Astrocyte (in vitro differentiated cells and primary cell): ENCODE data around the gene CTLA4. TPM values are rescaled to one million over a fixed set of nuclear protein-coding genes. Genes with fewer than 3 reads are reported as not detected.

Experiments used
- DNase-seq: peaks from one replicate; pipeline ENCODE4 v3.0.0-alpha.2; 2010; ENCODE audit warnings: low read depth
- FAIRE-seq: peaks from 2 replicates; lab custom pipeline; 2011; peaks lifted over from hg19 to GRCh38; lab: Jason Lieb, UNC
- H2AFZ ChIP-seq: 2 replicates; pipeline ENCODE4 v1.6.0; 2012; ENCODE audit warnings: low read depth, low read length, inconsistent platforms
- H3K27ac ChIP-seq: 2 replicates; pipeline ENCODE4 v1.5.1; 2011; ENCODE audit warnings: low read depth, low read length, inconsistent platforms
- H3K27me3 ChIP-seq: 2 replicates; pipeline ENCODE4 v1.6.0; 2011; ENCODE audit warnings: low read length, inconsistent platforms; ENCODE audit not compliant: insufficient read depth
- H3K36me3 ChIP-seq: 2 replicates; pipeline ENCODE4 v1.5.1; 2011; ENCODE audit warnings: low read length, inconsistent platforms; ENCODE audit not compliant: insufficient read depth
- H3K4me1 ChIP-seq: 2 replicates; pipeline ENCODE4 v1.5.1; 2011; ENCODE audit warnings: low read length, inconsistent platforms; ENCODE audit not compliant: insufficient read depth
- H3K4me2 ChIP-seq: 2 replicates; pipeline ENCODE4 v1.6.0; 2012; ENCODE audit warnings: low read length, inconsistent platforms
- H3K4me3 ChIP-seq: 2 replicates; pipeline ENCODE4 v1.5.1; 2011; ENCODE audit warnings: low read depth, mild to moderate bottlenecking, low read length, inconsistent platforms; ENCODE audit not compliant: insufficient read depth
- H3K79me2 ChIP-seq: 2 replicates; pipeline ENCODE4 v1.6.0; 2012; ENCODE audit warnings: mild to moderate bottlenecking, low read length, inconsistent platforms; ENCODE audit not compliant: insufficient read depth
- H3K9ac ChIP-seq: 2 replicates; pipeline ENCODE4 v1.6.0; 2012; ENCODE audit warnings: mild to moderate bottlenecking, low read length, inconsistent platforms
- H3K9me3 ChIP-seq: 2 replicates; pipeline ENCODE4 v1.5.1; 2012; ENCODE audit warnings: low read depth, mild to moderate bottlenecking, low read length, inconsistent platforms; ENCODE audit not compliant: insufficient read depth
- H4K20me1 ChIP-seq: 2 replicates; pipeline ENCODE4 v1.6.0; 2012; ENCODE audit warnings: low read length, inconsistent platforms; ENCODE audit not compliant: insufficient read depth
- H3K27ac Mint-ChIP-seq: one replicate; pipeline ENCODE4 v1.8.0; 2021; ENCODE audit warnings: mild to moderate bottlenecking, mixed read lengths; ENCODE audit not compliant: unreplicated experiment
- H3K27me3 Mint-ChIP-seq: one replicate; pipeline ENCODE4 v1.8.0; 2021; ENCODE audit warnings: low read depth, mixed read lengths; ENCODE audit not compliant: unreplicated experiment
- H3K36me3 Mint-ChIP-seq: one replicate; pipeline ENCODE4 v1.8.0; 2021; ENCODE audit warnings: low read depth, mixed read lengths; ENCODE audit not compliant: unreplicated experiment
- H3K4me1 Mint-ChIP-seq: one replicate; pipeline ENCODE4 v1.8.0; 2021; ENCODE audit warnings: low read depth, mixed read lengths; ENCODE audit not compliant: unreplicated experiment
- H3K4me3 Mint-ChIP-seq: one replicate; pipeline ENCODE4 v1.8.0; 2021; ENCODE audit warnings: mild to moderate bottlenecking, moderate library complexity, mixed read lengths; ENCODE audit not compliant: unreplicated experiment
- H3K9me3 Mint-ChIP-seq: one replicate; pipeline ENCODE4 v1.8.0; 2021; ENCODE audit warnings: mild to moderate bottlenecking, mixed read lengths; ENCODE audit not compliant: unreplicated experiment
- CTCF ChIP-seq: IDR thresholded peaks from 2 replicates; pipeline ENCODE4 v1.5.1; 2011; ENCODE audit warnings: low read depth, mild to moderate bottlenecking, inconsistent platforms, low read length, moderate library complexity; ENCODE audit not compliant: insufficient read depth
- EZH2 ChIP-seq: IDR thresholded peaks from 2 replicates; pipeline ENCODE4 v1.6.1; 2012; ENCODE audit warnings: mild to moderate bottlenecking, low read length, inconsistent platforms; ENCODE audit not compliant: insufficient read depth
- total RNA-seq: library from RNA; stranded (reverse); gene quantifications from 2 replicates; pipeline ENCODE4 v1.2.1, GENCODE V29; 2021

The CTLA4 gene
- total RNA-seq, 1 donor from 2014 or later, result not detected

- H3K4me3 Mint-ChIP-seq, result no peak overlapping the region
- no peak overlapping the region for H3K27ac Mint-ChIP-seq
- Histone ChIP-seq H3K9ac (no peak overlapping the region), H3K4me2 (no peak overlapping the region), H4K20me1 (no peaks in the 10 kb centered on the region), H3K79me2 (no peaks in the 10 kb centered on the region), H2AFZ (no peak overlapping the region), H3K27ac (no peak overlapping the region), H3K4me3 (no peak overlapping the region), H3K4me1 (no peaks in the 10 kb centered on the region), H3K27me3 (no peaks in the 10 kb centered on the region), H3K9me3 (no peaks in the 10 kb centered on the region), H3K36me3 (no peaks in the 10 kb centered on the region)
- H3K9me3 Mint-ChIP-seq, result no peaks in the 10 kb centered on the region
- peaks cover 4% of the 10 kb centered on the region for H3K4me1 Mint-ChIP-seq
- no peak for DNase-seq
- TF ChIP-seq CTCF (no peak), EZH2 (no peak)
- no peaks in the 10 kb centered on the region for H3K36me3 Mint-ChIP-seq
- peak; percentile 29 for FAIRE-seq
- H3K27me3 Mint-ChIP-seq, result peaks cover 9% of the 10 kb centered on the region
These were observed 47.1 kb downstream of the CTLA4 start for GRCh38 chr2:203914546-203915182.

GRCh38 chr2:203915256-203915655 is 47.7 kb downstream of the CTLA4 start:
- H3K4me1 Mint-ChIP-seq, result peaks cover 4% of the 10 kb centered on the region
- H3K4me1 ChIP-seq, result no peaks in the 10 kb centered on the region
- H3K9me3 ChIP-seq, result no peaks in the 10 kb centered on the region
- H3K27me3 Mint-ChIP-seq, result peaks cover 9% of the 10 kb centered on the region
- H3K27ac Mint-ChIP-seq, result no peak overlapping the region
- H3K36me3 Mint-ChIP-seq, result no peaks in the 10 kb centered on the region
- no peak overlapping the region for H2AFZ ChIP-seq
- H3K9ac ChIP-seq, result no peak overlapping the region
- H3K79me2 ChIP-seq, result no peaks in the 10 kb centered on the region
- no peak for DNase-seq
- H3K27me3 ChIP-seq, result no peaks in the 10 kb centered on the region
- no peaks in the 10 kb centered on the region for H3K9me3 Mint-ChIP-seq
- TF ChIP-seq CTCF (no peak), EZH2 (no peak)
- no peak overlapping the region for H3K27ac ChIP-seq
- no peaks in the 10 kb centered on the region for H4K20me1 ChIP-seq
- no peak for FAIRE-seq
- no peak overlapping the region for H3K4me2 ChIP-seq
- H3K36me3 ChIP-seq, result no peaks in the 10 kb centered on the region
- H3K4me3 Mint-ChIP-seq, result no peak overlapping the region
- no peak overlapping the region for H3K4me3 ChIP-seq

GRCh38 chr2:203916756-203917155 is 49.2 kb downstream of the CTLA4 start:
- no peaks in the 10 kb centered on the region for H3K4me1 ChIP-seq
- H3K27ac ChIP-seq, result no peak overlapping the region
- no peak overlapping the region for H2AFZ ChIP-seq
- no peak overlapping the region for H3K4me2 ChIP-seq
- no peaks in the 10 kb centered on the region for H3K36me3 ChIP-seq
- H4K20me1 ChIP-seq, result no peaks in the 10 kb centered on the region
- Mint-ChIP-seq H3K27me3 (peaks cover 9% of the 10 kb centered on the region), H3K36me3 (no peaks in the 10 kb centered on the region), H3K4me1 (peaks cover 4% of the 10 kb centered on the region), H3K9me3 (no peaks in the 10 kb centered on the region), H3K4me3 (no peak overlapping the region), H3K27ac (no peak overlapping the region)
- no peak overlapping the region for H3K4me3 ChIP-seq
- DNase-seq (no peak), FAIRE-seq (no peak)
- no peak overlapping the region for H3K9ac ChIP-seq
- TF ChIP-seq EZH2 (no peak), CTCF (no peak)
- H3K9me3 ChIP-seq, result no peaks in the 10 kb centered on the region
- no peaks in the 10 kb centered on the region for H3K79me2 ChIP-seq
- no peaks in the 10 kb centered on the region for H3K27me3 ChIP-seq
